Measurements from ENCODE around the gene SNED1.

SNED1 gene

GRCh38 chr2:241006412-241006811 lies 8.0 kb downstream of the SNED1 start:
- TF ChIP-seq, protein P1, sequence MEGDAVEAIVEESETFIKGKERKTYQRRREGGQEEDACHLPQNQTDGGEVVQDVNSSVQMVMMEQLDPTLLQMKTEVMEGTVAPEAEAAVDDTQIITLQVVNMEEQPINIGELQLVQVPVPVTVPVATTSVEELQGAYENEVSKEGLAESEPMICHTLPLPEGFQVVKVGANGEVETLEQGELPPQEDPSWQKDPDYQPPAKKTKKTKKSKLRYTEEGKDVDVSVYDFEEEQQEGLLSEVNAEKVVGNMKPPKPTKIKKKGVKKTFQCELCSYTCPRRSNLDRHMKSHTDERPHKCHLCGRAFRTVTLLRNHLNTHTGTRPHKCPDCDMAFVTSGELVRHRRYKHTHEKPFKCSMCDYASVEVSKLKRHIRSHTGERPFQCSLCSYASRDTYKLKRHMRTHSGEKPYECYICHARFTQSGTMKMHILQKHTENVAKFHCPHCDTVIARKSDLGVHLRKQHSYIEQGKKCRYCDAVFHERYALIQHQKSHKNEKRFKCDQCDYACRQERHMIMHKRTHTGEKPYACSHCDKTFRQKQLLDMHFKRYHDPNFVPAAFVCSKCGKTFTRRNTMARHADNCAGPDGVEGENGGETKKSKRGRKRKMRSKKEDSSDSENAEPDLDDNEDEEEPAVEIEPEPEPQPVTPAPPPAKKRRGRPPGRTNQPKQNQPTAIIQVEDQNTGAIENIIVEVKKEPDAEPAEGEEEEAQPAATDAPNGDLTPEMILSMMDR (IDR thresholded peaks at IDR 0.05; ENCODE audit: insufficient read depth, low read length, poor library complexity, severe bottlenecking) = no peak
- Histone ChIP-seq H3K27me3 (replicated peaks; ENCODE audit: control insufficient read depth, insufficient read depth, low read length) (no peaks in the 10 kb centered on the region; the same call in 1 of the 2 replicates), H3K4me3 (replicated peaks; ENCODE audit: low read depth, low read length) (no peak overlapping the region), H3K36me3 (ENCODE audit: control insufficient read depth, insufficient read depth, low read length) (no peaks in the 10 kb centered on the region)
- no peak for DNase-seq (ENCODE audit: extremely low read depth, insufficient read length)

- Histone ChIP-seq H3K27me3 (replicated peaks; ENCODE audit: control insufficient read depth, insufficient read depth, low read length) (no peaks in the 10 kb centered on the region; the same call in 1 of the 2 replicates), H3K4me3 (replicated peaks; ENCODE audit: low read depth, low read length) (no peak overlapping the region), H3K36me3 (ENCODE audit: control insufficient read depth, insufficient read depth, low read length) (no peaks in the 10 kb centered on the region)
- DNase-seq (ENCODE audit: extremely low read depth, insufficient read length) = no peak
- TF ChIP-seq, protein P1 (IDR thresholded peaks at IDR 0.05; ENCODE audit: insufficient read depth, low read length, poor library complexity, severe bottlenecking) = no peak
Measured at GRCh38 chr2:241007111-241007510, 8.7 kb downstream of the SNED1 start.

- Histone ChIP-seq H3K36me3 (ENCODE audit: control insufficient read depth, insufficient read depth, low read length) (no peaks in the 10 kb centered on the region), H3K27me3 (replicated peaks; ENCODE audit: control insufficient read depth, insufficient read depth, low read length) (no peaks in the 10 kb centered on the region; the same call in 1 of the 2 replicates), H3K4me3 (replicated peaks; ENCODE audit: low read depth, low read length) (no peak overlapping the region)
- TF ChIP-seq, protein P1 (IDR thresholded peaks at IDR 0.05; ENCODE audit: insufficient read depth, low read length, poor library complexity, severe bottlenecking) = no peak
- DNase-seq (ENCODE audit: extremely low read depth, insufficient read length) = no peak
Measured at GRCh38 chr2:241007880-241008710, 9.7 kb downstream of the SNED1 start.

DNA sequence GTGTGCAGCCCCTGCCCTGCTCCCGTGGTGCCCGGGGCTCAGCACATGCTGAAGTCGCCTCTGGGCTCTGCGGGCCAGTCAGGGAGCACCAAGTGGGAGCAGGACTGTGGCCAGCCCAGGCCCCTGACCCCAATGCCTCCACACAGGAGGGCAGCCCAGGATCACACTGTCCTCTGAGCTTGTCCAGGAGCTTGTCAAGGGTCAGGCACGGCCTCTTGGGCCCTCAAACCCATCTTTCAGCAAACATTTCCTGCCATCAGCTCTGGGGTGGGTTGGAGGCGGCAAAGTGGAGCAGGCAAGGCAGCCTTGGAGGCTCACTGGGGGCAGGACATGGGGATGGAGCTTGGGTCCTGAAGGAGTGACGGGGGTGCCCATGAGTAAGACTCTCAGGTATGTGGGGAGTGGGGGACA lies 10.3 kb downstream of the SNED1 start:
- DNase-seq (ENCODE audit: extremely low read depth, insufficient read length) = no peak
- H3K36me3 ChIP-seq (ENCODE audit: control insufficient read depth, insufficient read depth, low read length) = no peaks in the 10 kb centered on the region
- no peaks in the 10 kb centered on the region; the same call in 1 of the 2 replicates for H3K27me3 ChIP-seq (replicated peaks; ENCODE audit: control insufficient read depth, insufficient read depth, low read length)
- TF ChIP-seq, protein P1 (IDR thresholded peaks at IDR 0.05; ENCODE audit: insufficient read depth, low read length, poor library complexity, severe bottlenecking) = no peak
- H3K4me3 ChIP-seq (replicated peaks; ENCODE audit: low read depth, low read length) = no peak overlapping the region

- Histone ChIP-seq H3K27me3 (replicated peaks; ENCODE audit: control insufficient read depth, insufficient read depth, low read length) (no peaks in the 10 kb centered on the region; the same call in 1 of the 2 replicates), H3K36me3 (ENCODE audit: control insufficient read depth, insufficient read depth, low read length) (no peaks in the 10 kb centered on the region), H3K4me3 (replicated peaks; ENCODE audit: low read depth, low read length) (no peak overlapping the region)
- DNase-seq (ENCODE audit: extremely low read depth, insufficient read length) = no peak
- TF ChIP-seq, protein P1 (IDR thresholded peaks at IDR 0.05; ENCODE audit: insufficient read depth, low read length, poor library complexity, severe bottlenecking) = no peak
Measured at GRCh38 chr2:241009191-241009590, 10.8 kb downstream of the SNED1 start.

All from GM06990 (cell line).